Inflammatory macrophage treated with lipopolysaccharide for 4 hours (primary cell): Measurements from ENCODE around the gene ZCCHC12.

ENCODE experiments used
- DNase-seq: peaks from one replicate; pipeline ENCODE4 v3.0.0-alpha.2; 2020

The ZCCHC12 gene

GRCh38 chrX:118872102-118872566 lies 48.5 kb downstream of the ZCCHC12 start:
- no peak for DNase-seq
